Central memory CD4-positive, alpha-beta T cell (primary cell): ENCODE results near the gene PLA2G6.
"Not testable (repeated sequence)": the region's sequence is repeated elsewhere in the genome, so short reads cannot be mapped to it uniquely, and the experiment has no call there.

Experiments
- DNase-seq: peaks from one replicate; pipeline ENCODE4 v3.0.0; 2022

Gene PLA2G6

GRCh38 chr22:38082986-38083710 lies 98.5 kb downstream of the PLA2G6 start:
- DNase-seq, result no peak

DNA sequence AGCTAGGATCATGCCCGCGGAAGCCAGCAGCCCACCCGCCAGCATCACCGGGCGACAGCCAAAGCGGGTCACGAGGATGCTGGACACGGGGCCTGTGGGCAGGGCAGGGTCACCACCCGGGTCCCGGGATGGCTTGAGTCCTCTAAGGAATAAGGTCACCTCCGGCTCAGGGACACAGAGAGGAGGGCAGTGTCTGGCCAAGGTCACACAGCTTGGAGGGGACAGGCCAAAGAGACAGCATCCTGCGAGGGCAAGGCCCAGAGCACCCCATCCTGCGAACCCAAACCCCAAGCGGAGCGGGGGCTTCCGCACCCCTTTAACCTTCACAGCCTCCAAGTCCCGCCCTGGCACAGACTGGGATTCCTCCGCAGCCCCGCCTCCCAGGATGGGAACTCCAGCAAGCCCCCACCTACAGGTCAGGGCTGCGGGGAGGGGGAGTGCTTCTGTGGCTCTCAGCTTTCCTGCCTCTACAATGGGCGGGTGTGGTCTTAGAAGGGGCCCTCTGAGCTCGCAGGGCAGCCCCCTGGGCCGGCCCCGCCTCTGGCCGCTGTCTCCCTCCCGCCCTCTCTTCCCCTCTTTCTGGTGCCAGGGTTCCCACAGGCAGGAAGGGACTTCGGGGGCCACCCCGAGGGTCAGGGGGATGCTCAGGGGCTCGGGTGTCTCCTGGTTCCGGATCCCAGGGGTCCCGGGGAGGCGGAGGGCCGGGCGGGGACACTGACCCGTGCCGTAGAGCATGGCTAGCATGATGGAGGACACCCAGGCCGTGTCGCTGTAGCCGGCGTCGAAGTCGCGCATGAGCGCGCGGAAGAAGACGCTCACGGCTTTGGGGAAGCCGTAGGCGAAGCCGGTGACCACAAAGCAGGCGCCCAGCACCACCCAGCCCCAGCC lies 99.4 kb downstream of the PLA2G6 start:
- no peak for DNase-seq

- no peak for DNase-seq
Observed at GRCh38 chr22:38081636-38081940, 100.0 kb downstream of the PLA2G6 start.

- no peak for DNase-seq
Observed at GRCh38 chr22:38080850-38081635, 100.6 kb downstream of the PLA2G6 start.

- DNase-seq, result no peak
Observed at GRCh38 chr22:38080474-38080849, 101.2 kb downstream of the PLA2G6 start.

DNA sequence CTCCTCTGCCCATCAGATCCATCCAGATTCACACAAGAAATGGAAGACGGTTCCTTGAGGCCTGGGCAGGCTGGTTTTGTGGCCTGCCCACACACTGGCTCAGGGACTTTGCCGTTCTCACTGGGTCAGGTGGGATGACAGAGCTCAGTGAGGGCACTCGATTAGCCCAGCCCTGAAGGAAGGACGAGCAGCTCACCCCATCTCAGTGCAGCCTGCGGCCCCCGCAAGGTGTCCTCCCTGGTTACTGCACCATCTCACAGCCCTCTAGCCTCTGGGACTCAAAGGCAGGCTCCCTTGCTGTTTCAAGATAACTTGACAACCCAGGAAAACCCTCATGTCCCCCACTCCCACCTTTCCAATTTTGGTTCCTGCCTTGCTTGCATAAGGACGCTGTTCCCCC lies 101.8 kb downstream of the PLA2G6 start:
- no peak for DNase-seq

- not testable (repeated sequence) for DNase-seq
Observed at GRCh38 chr22:38079208-38079607, 102.4 kb downstream of the PLA2G6 start.

DNA sequence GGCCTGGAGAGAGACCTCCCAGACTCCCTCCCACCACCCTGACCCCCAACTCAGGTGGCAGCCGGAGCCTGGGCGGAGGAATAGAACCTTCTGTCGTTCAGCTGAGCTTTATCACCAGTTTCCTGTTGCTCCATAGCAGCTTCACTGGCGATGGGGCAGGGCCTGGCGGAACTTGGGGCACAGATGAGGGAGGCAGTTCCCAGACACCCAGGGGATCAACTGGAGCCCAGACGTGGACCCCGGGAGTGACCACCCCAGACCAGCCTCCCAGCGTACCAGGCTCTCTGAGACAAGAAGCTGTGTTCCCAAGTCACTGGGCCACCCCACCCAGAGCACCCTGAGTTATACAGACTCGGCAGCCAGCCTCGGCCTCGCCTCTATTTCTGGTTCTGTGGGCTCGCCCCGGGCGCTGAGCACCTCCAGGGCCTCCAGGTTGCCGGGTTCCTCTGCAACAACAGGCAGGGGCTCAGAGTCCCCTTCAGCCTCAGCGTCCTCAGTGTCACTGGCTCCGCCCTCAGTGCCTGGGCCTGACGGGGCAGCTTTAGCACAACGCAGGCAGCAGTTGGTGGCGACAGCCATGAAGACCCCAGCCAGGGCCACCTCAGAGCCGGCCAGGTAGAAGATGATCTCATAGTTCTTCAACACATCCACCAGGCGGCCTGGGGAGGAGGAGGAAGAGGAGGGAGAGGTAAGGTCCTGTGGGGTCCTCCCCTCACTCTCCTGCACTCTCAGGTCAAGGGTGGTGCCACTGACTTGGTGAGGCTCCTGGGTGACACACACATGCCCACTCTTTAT lies 103.4 kb downstream of the PLA2G6 start:
- DNase-seq, result no peak

GRCh38 chr22:38077595-38077994 lies 104.0 kb downstream of the PLA2G6 start:
- no peak for DNase-seq

DNA sequence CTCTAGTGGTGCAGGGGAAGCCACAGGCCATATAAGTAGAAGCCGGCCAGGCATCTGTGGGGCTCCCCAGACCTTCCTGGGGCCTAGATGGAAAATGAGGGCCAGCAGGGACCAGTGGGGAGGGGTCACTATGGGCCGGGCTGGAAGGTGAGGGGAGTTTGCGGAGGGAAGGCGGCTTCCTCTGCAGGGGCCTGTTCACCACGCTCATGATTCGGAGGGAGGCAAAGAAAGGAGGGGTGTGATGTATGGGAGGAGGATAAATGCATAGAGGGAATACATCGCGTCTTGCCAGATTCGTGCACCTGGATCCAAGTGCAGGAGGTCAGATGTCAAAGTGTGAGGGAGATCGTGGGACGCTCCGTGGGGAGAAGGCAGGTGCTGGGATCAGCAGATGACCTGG lies 104.5 kb downstream of the PLA2G6 start:
- no peak for DNase-seq

- DNase-seq, result no peak
Observed at GRCh38 chr22:38075961-38076360, 105.7 kb downstream of the PLA2G6 start.

GRCh38 chr22:38075105-38075825 lies 106.4 kb downstream of the PLA2G6 start:
- DNase-seq, result no peak

GRCh38 chr22:38074181-38075104 lies 107.2 kb downstream of the PLA2G6 start:
- DNase-seq, result no peak

- DNase-seq, result no peak
Observed at GRCh38 chr22:38073150-38074130, 108.2 kb downstream of the PLA2G6 start.

DNA sequence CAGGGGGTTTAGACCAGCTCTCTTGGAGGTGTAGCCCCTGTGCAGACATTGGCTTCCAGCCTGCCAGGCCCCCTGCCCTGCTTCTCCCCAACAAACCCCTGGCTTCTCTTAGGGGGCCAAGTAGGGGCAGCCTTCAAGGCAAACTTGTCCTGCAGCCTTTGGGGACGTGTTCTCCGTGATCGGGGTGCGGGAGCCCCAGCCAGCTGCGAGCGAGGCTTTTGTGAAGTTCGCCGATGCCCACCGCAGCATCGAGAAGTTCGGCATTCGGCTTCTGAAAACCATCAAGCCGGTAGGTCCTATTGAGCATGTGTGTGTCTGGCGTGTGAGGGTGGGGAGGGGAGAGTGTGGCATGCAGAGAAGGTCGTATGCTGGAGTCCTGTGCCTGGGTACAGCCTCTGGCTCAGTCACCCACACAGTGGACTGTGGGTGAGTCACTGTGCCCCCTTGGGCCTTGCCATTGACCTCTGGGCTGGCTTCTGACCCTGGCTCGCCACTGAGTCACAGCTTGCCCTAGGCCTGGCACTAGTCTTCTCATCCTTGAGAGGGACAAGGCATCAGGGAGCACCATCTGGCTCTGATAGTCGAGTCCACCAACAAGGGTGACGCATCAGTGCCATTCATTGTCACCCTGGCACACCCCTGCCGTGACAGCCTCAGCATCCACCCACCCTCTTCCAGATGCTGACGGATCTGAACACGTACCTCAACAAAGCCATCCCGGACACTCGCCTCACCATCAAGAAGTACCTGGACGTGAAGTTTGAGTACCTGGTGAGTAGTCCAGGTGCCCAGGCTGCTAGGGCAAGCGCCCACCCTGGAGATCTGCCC lies 109.1 kb downstream of the PLA2G6 start:
- no peak for DNase-seq

DNA sequence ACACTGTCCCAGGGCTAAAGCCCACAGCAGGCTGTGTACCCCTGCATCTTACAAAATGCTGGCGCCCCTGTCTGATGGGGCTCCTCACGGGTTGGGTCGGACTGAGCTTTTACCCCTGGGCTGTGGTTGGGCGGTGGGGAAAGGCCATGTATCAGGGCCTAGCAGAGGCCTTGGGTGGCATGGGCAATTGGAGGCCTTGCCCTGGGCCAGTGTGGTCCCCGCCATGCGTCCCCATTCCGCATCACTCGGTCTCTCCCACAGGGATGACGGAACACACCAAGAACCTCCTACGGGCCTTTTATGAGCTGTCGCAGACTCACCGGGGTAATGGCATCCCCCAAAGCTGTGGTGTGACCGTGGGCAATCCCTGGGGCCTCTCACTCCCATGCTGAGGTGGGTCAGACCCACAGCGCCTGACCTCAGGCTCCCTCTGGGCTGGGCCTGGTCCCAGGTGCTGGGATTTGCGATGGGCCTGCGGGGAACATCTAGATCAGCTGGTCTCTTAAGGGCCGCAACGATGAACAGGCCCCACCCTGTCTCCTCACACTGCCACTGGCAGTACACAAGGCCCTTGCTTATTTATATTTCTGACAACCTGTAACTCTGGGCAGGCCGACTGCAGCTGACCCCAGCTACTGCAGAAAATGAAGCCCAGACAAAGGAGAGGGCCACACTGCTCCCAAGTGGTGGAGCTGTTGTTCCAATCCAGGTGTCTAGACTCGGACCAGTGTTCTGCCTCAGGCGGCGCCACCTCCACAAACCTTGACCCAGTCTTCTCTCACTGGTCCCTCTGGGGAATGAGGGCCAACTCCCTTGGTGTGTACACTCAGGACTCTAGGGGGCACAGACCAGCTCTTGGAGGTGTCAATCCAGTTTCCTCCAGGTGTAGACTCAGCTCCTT lies 110.0 kb downstream of the PLA2G6 start:
- no peak for DNase-seq

- DNase-seq, result no peak
Observed at GRCh38 chr22:38070250-38070921, 111.2 kb downstream of the PLA2G6 start.
